ENCODE data around the gene NCOR2.

- TF ChIP-seq, protein P1, sequence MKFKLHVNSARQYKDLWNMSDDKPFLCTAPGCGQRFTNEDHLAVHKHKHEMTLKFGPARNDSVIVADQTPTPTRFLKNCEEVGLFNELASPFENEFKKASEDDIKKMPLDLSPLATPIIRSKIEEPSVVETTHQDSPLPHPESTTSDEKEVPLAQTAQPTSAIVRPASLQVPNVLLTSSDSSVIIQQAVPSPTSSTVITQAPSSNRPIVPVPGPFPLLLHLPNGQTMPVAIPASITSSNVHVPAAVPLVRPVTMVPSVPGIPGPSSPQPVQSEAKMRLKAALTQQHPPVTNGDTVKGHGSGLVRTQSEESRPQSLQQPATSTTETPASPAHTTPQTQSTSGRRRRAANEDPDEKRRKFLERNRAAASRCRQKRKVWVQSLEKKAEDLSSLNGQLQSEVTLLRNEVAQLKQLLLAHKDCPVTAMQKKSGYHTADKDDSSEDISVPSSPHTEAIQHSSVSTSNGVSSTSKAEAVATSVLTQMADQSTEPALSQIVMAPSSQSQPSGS (CRISPR knock-in tag; IDR thresholded peaks at IDR 0.05; ENCODE audit: borderline replicate concordance, low read depth), result no peak
- TF ChIP-seq, protein P2, sequence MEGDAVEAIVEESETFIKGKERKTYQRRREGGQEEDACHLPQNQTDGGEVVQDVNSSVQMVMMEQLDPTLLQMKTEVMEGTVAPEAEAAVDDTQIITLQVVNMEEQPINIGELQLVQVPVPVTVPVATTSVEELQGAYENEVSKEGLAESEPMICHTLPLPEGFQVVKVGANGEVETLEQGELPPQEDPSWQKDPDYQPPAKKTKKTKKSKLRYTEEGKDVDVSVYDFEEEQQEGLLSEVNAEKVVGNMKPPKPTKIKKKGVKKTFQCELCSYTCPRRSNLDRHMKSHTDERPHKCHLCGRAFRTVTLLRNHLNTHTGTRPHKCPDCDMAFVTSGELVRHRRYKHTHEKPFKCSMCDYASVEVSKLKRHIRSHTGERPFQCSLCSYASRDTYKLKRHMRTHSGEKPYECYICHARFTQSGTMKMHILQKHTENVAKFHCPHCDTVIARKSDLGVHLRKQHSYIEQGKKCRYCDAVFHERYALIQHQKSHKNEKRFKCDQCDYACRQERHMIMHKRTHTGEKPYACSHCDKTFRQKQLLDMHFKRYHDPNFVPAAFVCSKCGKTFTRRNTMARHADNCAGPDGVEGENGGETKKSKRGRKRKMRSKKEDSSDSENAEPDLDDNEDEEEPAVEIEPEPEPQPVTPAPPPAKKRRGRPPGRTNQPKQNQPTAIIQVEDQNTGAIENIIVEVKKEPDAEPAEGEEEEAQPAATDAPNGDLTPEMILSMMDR (IDR thresholded peaks at IDR 0.05), result no peak
- TF ChIP-seq PREB (CRISPR knock-in tag; IDR thresholded peaks at IDR 0.05; ENCODE audit: borderline replicate concordance) (no peak), NR2C2 (CRISPR knock-in tag; IDR thresholded peaks at IDR 0.05) (no peak), MAX (CRISPR knock-in tag; IDR thresholded peaks at IDR 0.05) (no peak)
These were observed 29.8 kb downstream of the NCOR2 start for GRCh38 chr12:124537525-124538193.

All from WTC11 (cell line).